ENCODE results near the gene ENTREP3.

ENTREP3 gene

DNA sequence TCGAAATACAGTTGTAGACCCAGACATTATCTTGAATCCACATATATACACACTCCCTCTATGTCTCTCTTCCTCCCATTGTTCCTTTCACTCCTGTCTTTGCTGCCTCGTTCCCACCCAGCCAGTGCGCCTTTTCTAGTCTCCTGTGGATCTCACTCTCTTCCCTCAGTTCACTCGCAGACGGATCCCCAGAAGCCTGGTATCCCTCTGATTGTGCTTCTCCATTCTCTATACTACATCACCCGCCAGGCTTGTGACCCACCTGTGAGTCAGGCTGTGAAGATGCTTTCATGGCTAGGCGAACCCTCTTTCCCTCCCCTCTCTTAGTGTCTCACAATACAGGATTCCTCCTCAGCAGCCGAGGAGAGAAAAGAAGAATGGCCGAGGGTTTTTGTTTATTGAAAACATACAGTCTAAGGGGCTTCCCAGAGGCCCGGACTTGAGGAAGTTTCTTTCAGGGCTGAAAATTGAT lies 23.4 kb upstream of the ENTREP3 start:
- in situ Hi-C loops (cut with MboI; ENCODE audit: low sequenced_read_pairs): no loop called here

- in situ Hi-C loops (cut with MboI; ENCODE audit: low sequenced_read_pairs): no loop called here
Measured at GRCh38 chr1:155277902-155278688, 22.8 kb upstream of the ENTREP3 start.

DNA sequence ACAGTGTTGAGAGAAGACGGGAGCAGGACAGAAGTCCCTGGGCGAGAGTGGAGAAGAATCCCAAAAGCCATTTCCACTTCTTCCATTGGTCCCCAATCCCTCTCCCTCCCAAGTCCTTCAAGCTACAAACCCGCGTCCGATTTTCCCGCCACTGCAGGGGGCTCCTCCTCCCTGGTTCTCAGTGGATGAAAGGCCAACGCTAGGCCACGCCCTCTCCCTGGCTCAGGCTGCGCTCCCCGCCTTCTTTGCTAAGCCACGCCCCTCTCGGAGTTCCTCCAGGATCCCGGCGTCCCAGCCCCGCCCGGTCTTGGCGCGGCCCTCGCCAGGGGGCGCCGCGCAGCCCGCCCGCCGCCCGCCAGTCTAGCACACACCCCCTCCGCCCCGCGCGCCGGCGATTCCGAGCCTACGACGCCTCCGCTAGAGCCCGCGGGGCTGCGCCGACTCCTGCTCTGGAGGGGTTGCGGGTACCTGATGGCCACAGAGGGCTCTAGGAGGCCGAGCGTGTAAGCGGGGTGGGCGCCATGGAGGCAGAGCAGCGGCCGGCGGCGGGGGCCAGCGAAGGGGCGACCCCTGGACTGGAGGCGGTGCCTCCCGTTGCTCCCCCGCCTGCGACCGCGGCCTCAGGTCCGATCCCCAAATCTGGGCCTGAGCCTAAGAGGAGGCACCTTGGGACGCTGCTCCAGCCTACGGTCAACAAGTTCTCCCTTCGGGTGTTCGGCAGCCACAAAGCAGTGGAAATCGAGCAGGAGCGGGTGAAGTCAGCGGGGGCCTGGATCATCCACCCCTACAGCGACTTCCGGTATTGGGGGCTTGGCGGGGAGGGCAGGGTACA lies 22.0 kb upstream of the ENTREP3 start, which contains the start of gene HCN3:
TSS of gene HCN3 (plus strand) at position 394 of the 832 bp plus-strand sequence. CDS start at position 522, 128 bp downstream.
- in situ Hi-C loops (cut with MboI; ENCODE audit: low sequenced_read_pairs): no loop called here

DNA sequence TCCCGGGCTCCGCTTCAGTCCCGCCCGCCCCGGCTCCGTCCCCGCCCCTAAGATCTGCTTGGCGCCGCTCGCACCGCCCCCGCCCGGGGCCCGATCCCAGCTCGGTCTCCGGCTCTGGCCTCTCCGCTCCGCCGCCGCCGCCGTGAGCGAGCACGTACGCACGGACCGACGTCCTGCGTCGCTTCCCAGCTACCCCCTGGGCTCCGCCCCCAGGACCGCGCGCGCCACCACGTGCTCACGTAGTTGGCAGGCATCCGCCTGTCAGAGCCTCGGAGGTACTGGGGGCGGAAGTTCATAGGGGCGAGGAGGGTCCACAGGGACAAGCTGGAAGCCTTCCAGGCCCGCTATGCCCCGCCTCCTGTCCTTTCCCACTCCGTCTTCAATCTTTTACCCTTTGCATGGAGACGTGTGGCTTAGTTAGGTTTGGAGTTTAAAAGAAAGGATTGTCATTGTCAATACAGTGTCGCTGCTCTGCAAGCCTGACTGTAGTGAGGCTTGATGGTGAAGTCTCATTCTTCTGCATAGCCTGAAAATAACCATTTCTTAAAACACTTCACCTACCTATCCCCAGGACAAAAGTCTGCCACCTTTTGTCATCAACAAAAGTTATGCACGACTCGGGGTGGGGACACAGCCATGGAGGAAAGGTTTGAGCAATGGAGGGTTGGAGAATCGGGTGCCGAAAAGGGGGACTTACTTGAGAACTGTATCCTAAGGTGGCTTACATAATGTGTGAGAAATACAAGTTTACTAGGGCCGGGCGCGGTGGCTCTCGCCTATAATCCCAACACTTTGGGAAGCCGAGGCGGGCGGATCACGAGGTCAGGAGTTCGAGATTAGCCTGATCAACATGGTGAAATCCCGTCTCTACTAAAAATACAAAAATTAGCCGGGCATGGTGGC lies 18.3 kb upstream of the ENTREP3 start, which contains the start of gene CLK2:
TSS of gene CLK2 (minus strand) at position 162 of the 903 bp plus-strand sequence. CDS start 2,527 bp downstream, outside the sequence.
- in situ Hi-C loops (cut with MboI; ENCODE audit: low sequenced_read_pairs): no loop called here

DNA sequence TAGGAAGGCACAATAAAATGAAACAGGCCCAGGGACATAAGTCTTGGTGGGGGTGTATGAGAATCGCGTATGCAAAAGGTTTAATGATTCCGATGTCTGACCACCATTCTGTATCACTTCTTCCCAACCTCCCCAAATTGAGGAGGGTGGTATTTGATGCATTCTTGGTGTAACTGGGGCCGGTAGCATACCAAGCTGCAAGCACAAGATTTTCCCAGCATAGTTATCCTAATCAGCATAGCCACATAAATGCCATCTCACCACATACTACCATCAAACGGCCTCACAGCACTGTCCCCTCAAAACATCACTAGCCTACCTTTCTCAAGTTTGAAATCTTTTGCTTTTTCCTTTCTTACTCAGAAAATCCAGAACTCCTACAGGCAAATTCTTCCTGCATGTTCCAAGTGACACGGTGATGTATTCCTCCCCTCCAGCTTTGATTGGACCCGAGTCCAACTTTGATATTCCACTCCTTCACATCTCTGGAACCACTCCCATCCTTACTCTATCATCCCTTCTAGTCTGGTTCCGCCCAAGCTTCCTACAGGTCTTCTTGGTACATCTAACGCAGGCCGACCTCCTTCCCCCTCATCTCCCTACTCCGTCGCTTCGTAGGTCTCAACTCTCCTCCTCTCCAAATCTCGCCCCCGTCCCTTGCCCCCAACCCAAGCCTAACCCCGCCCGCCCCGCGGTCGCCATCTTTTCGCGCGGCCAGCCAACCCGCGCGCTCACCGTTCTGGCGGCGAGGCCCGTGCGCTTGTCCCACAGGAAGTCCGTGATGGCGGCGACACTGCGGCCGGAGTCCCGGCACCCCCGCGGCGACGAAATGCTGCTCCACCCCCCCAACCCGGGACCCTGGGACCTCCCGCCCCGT lies 17.4 kb upstream of the ENTREP3 start:
- in situ Hi-C loops (cut with MboI; ENCODE audit: low sequenced_read_pairs): no loop called here

- in situ Hi-C loops (cut with MboI; ENCODE audit: low sequenced_read_pairs): no loop called here
Measured at GRCh38 chr1:155269381-155269780, 14.1 kb upstream of the ENTREP3 start.

GRCh38 chr1:155268630-155269029 lies 13.3 kb upstream of the ENTREP3 start:
- in situ Hi-C loops (cut with MboI; ENCODE audit: low sequenced_read_pairs): no loop called here

DNA sequence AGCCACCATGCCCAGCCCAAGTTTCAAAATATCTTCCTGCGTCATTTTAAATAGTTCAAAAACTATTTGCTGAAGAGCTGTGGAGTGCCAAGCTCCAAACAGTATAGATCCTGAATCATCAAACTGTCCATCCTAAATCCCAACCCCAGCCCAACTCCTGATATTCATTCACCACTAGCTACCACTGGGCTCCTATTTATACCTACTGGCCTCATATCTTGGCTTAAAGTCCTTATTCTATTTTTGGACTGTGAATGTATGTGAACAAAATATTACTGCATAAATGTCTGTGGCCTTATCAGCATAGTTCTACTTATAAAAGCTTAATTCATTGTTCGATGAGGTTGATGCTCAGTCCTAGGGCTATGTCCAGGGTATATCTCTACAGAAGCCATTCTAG lies 12.1 kb upstream of the ENTREP3 start:
- in situ Hi-C loops (cut with MboI; ENCODE audit: low sequenced_read_pairs): no loop called here

DNA sequence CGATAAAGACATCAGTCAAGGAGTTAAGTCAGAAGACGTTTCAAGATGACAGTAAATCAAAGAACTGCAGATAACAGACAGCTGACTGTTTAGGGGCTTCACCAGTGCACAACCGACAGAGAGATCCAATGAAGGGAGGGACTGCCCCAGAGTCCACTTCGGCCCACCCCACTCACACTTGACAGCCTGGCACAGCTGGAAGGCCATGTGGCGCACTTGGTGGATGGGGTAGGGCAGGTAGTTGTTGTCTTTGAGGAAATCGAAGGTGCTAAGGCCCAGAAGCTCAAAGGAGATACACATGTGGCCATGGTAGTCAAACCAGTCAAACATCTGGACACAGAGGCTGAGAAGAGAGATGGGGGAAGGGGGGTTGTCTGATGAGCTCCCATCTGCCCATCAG lies 11.3 kb upstream of the ENTREP3 start:
- in situ Hi-C loops (cut with MboI; ENCODE audit: low sequenced_read_pairs): no loop called here

DNA sequence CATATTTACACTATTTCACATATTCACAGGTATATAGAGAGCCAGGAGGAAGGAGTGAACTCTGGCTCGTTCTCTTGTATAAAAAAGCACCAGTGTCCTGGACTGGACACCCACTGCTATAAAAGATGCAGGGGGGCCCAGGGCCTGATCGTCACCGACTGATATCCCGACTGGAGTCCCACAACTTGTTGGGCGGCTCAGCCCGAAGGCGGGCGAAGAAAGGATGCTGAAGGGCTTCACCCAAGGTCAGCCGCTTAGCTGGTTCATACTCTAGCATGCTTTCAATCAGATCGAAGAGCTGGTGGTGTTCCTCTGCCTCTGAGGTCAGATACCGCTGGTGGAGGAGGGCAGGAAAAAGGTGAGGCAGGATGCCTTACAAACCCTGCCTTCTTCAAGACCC lies 7.8 kb upstream of the ENTREP3 start:
- in situ Hi-C loops (cut with MboI; ENCODE audit: low sequenced_read_pairs): no loop called here

GRCh38 chr1:155261852-155262673 lies 6.8 kb upstream of the ENTREP3 start, which contains the start of gene SCAMP3:
Gene SCAMP3, minus strand, starts transcription at chr1:155262360. Its CDS starts 209 bp downstream, at chr1:155262151.
- in situ Hi-C loops (cut with MboI; ENCODE audit: low sequenced_read_pairs): no loop called here

- in situ Hi-C loops (cut with MboI; ENCODE audit: low sequenced_read_pairs): no loop called here
Measured at GRCh38 chr1:155261493-155261851, 6.2 kb upstream of the ENTREP3 start.

DNA sequence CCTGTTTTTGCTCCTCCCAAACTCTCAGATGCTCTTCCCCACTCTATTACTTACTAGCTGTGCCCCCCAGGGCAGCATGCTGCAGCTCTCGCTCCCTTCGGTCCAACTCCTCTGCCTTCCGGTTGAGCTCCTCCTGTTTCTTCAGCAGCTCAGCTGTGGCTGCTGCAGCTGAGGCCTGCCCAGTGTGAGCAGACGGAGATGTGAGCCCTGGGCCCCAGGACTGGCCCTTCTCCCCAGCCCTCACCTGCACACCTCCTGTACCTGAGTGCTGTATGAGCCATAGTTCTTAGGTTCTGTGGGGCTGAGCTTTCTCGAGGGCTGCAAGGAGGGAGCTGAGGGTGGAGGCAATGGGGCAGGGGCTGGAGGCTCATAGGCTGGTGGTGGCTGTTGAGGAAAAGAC lies 5.0 kb upstream of the ENTREP3 start:
- in situ Hi-C loops (cut with MboI; ENCODE audit: low sequenced_read_pairs): no loop called here

DNA sequence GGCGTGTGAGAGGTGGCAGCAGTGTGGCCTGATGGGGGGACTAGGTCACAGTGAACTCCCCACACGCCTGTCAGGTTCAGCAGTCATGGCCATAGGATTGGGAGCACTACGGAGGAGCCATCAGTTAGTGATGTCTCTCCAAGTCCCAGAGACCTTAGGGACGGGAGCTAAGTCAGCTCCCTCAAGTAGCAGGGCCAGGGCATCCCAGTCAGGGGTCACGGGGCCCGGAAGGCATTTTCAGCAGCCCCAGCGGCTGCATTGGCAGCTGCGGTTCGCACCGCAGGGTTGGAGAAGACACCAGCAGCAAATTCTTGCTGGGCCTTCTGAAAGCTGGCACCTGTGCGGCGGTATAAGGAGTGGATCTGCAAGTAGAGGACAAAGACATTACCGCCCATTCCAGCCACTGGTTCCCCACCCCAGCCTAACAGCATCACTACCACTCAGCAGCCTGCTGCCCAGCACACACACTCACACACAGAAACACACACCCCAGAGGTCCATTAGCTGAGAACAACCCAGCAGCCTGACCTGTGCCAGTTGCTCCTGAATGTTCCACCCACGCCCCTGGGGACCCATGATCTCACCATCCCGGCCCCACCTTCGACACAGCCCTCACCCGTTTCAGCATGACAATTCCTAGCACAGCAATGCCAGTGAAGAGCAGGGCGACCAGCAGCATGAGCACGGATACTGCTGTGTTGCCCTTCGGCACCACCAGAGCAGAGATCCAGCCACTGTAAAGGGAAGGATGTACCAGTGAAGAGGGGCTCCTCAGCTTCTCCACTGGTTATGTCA lies 972 bp upstream of the ENTREP3 start:
- in situ Hi-C loops (cut with MboI; ENCODE audit: low sequenced_read_pairs): no loop called here

DNA sequence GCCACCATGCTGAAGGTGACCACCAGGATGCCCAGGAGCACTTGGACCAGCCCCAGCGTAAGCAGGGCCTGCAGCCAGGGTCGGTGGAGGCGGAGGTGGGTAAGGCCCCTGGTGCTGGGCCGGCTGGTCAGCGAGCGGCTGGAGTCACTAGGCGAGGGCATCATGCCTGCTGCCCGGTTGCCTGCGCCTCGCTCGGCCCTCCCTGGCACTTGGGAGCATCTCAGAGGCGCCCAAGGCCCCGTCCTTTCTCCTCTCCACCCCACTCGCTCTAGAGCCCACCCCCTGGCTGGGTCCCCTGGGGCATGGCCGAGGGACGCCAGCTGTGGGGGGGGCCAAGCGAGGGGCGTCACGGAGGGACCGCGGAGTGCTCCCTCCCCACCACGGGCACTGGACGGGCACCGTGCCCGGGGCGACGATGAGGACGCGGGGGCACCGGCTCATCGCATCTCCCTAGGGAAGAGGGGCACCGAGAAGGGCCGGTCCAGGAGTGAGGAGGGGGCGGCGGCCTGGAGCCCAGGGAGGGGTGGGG lies 505 bp downstream of the ENTREP3 start:
- in situ Hi-C loops (cut with MboI; ENCODE audit: low sequenced_read_pairs): no loop called here

DNA sequence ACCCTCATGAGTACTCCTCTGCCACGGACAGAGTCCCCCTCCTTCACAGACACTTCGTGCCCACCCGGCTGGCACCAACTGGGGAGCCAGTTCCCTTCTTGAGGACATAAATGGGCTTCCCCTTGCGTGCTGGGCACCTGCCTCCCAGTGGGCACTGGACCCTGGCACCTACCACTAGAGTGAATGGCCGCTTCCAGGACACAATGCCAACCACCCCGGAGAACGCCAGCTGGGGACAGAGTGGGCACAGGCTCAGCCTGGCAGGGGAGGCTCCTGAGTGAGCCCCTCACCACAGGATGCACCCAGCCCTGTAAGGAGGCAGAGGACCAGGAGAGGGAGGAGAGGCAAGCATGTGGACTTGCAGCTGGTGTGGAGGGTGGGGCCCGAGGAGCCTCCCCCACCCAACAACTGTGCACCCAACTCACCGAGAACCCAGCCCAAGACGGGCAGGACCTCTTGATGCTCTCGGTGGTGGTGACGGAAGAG lies 1.0 kb downstream of the ENTREP3 start:
- in situ Hi-C loops (cut with MboI; ENCODE audit: low sequenced_read_pairs): no loop called here

GRCh38 chr1:155253797-155254196 lies 1.5 kb downstream of the ENTREP3 start:
- in situ Hi-C loops (cut with MboI; ENCODE audit: low sequenced_read_pairs): no loop called here

- in situ Hi-C loops (cut with MboI; ENCODE audit: low sequenced_read_pairs): no loop called here
Measured at GRCh38 chr1:155253208-155253607, 2.1 kb downstream of the ENTREP3 start.
